ENCODE measurements around the gene ARRB1. TPM values are rescaled to one million over a fixed set of nuclear protein-coding genes. Genes with fewer than 3 reads are reported as not detected.

The ARRB1 gene
- total and polyA plus RNA-seq, 4 experiments from 2014 or later, result 6.6 to 47.5 (median 26.4) TPM

DNA sequence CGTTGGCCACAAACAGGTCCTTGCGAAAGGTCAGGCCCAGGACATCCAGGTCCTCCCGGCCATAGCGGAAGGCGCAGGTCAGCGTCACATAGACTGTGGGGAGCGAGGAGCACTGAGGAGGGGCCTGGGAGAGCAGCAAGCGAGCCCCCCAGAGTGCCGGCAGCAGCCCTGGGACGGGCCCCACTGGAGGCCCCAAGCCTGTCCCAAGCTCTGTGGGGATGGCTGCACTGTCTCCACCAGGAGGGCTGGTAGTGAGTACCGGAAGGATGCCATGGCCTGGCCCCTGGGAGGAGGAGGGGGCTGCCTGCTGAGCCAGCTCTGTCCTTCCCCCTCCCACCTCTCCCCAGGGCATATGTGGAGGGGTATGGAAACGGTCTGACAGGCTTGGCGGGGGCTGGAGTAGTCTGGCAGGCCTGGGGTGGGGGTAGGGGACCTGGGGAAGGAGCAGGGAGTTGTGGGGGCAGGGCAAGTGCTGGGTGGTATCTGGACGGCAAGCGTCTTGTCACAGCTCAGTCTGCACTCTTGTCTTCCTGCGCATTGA, 68.0 kb downstream of the ARRB1 start:
- H3K36me3 Mint-ChIP-seq, result peaks cover 13 to 62% of the 10 kb centered on the region in 2 donors
- H3K27me3 Mint-ChIP-seq, result no peaks in the 10 kb centered on the region
- DNase-seq, result no peak
- CTCF ChIA-PET (ENCODE audit: partially characterized antibody), result interaction anchor here (5.3 to 17.0 kb wide), 2 partner anchors 13 to 102 kb away, joined by 47 to 614 read pairs; no protein-coding TSS in a partner anchor
- peaks cover 0 to 1% (median 0%) of the 10 kb centered on the region in 8 donors for H3K9me3 Mint-ChIP-seq
- Histone ChIP-seq H3K27ac (ENCODE audit: low read depth, low read length) (no peak overlapping the region), H3K9me3 (ENCODE audit: control insufficient read depth in 1 of 2, low read length in 2 of 2) (no peaks in the 10 kb centered on the region), H3K4me1 (ENCODE audit: insufficient read depth, low read length) (peaks cover 8% of the 10 kb centered on the region), H3K4me3 (ENCODE audit: low read length in 2 of 2) (no peak overlapping the region), H3K27me3 (ENCODE audit: insufficient read depth, low read length) (no peaks in the 10 kb centered on the region), H3K36me3 (ENCODE audit: insufficient read depth, low read length) (peaks cover 19% of the 10 kb centered on the region)
- no peak overlapping the region for H3K4me3 Mint-ChIP-seq
- intact Hi-C loops (cut with micrococcal nuclease), result no loop called here
- POLR2A ChIA-PET (ENCODE audit: partially characterized antibody), result no interaction called here
- H3K27ac Mint-ChIP-seq, result peak overlapping the region in 1 of 7 donors; percentile 12
- peaks cover 9 to 23% (median 15%) of the 10 kb centered on the region in 4 donors for H3K4me1 Mint-ChIP-seq

DNA sequence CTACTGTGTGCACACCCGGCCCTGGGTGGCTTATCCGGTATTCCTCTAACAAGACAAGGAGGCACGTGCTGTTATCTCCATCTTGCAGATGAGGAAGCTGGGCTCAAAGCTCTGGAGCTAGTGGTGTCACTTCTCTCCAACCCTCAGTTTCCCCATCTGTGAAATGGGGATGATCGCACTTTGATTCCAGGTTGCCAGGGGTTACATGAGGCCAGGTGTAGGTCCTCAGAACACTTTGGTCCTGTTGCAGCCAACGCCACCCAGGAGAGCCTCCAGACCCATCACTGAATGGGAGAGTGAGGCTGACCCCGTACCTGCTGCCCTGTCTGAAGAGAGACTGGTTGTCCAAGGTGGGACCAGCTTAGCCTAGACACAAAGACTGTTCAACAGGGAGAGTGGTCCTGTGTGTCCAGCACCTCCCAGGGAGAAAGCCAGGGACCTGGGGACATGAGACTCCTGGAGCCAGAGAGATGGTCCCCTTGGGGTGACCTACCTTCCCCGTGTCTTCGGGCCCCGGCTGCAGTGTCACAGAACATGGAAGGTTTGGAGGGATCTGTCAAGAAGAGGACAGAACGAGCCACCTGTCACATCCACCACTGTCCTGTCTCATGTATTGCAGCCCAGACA, 69.9 kb downstream of the ARRB1 start:
- Histone ChIP-seq H3K27ac (ENCODE audit: low read depth, low read length) (no peak overlapping the region), H3K4me3 (ENCODE audit: low read length in 2 of 2) (no peak overlapping the region), H3K4me1 (ENCODE audit: insufficient read depth, low read length) (peaks cover 23% of the 10 kb centered on the region), H3K9me3 (ENCODE audit: control insufficient read depth in 1 of 2, low read length in 2 of 2) (no peaks in the 10 kb centered on the region), H3K36me3 (ENCODE audit: insufficient read depth, low read length) (peaks cover 23% of the 10 kb centered on the region), H3K27me3 (ENCODE audit: insufficient read depth, low read length) (no peaks in the 10 kb centered on the region)
- Mint-ChIP-seq H3K27me3 (no peaks in the 10 kb centered on the region), H3K4me1 (peaks cover 21 to 36% (median 29%) of the 10 kb centered on the region in 4 donors), H3K9me3 (peaks cover 0 to 1% (median 0%) of the 10 kb centered on the region in 8 donors), H3K36me3 (peaks cover 17 to 62% of the 10 kb centered on the region in 2 donors), H3K4me3 (no peak overlapping the region), H3K27ac (peak overlapping the region in 4 of 7 donors; percentile 22 to 65 (median 30))
- ChIA-PET POLR2A (ENCODE audit: partially characterized antibody) (interaction anchor here (9.1 kb wide), 1 partner anchor 102 kb away, joined by 118 read pairs; no protein-coding TSS in a partner anchor), CTCF (ENCODE audit: partially characterized antibody) (interaction anchor here (1.2 to 17.0 kb wide), 12 partner anchors 11 to 139 kb away, joined by 5 to 614 read pairs (median 17); partner anchors contain the start of genes ARRB1 and TPBGL)
- DNase-seq, result no peak
- intact Hi-C loops (cut with micrococcal nuclease), result no loop called here

DNA sequence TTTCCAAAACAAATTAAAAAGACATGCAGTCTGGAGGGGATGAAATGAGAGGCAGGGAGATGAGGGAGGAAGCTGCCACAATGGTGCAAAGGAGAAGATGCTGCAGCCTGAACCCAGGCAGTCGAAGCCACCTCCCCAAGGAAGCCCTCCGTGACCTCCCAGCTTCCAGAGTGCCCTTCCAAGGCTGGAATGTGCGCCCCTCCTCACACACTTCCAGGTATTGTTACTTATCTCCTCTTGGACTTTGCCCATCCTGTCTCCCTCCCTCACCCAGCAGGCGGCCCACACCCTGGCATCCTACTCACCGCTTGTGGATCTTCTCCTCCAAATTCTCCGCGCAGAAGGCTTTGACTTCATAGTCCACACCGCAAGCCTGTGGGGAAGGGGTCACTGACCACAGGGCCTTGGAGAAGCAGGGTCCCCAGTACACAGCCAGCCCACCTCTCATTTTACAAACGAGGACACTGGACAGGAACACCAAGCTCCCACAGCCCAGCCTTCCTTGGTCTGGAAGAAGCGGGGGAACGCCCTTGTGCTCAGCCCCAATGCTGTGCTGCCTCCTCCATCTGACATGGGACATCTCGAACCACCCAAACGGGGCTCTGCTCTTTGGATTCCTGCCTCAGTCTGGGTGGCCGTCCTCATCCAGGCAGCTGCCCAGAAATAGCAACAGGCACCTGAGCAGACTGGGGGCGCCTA, 70.5 kb downstream of the ARRB1 start:
- Histone ChIP-seq H3K9me3 (ENCODE audit: control insufficient read depth in 1 of 2, low read length in 2 of 2) (no peaks in the 10 kb centered on the region), H3K27ac (ENCODE audit: low read depth, low read length) (no peak overlapping the region), H3K27me3 (ENCODE audit: insufficient read depth, low read length) (no peaks in the 10 kb centered on the region), H3K36me3 (ENCODE audit: insufficient read depth, low read length) (peaks cover 23% of the 10 kb centered on the region), H3K4me3 (ENCODE audit: low read length in 2 of 2) (no peak overlapping the region), H3K4me1 (ENCODE audit: insufficient read depth, low read length) (peaks cover 30% of the 10 kb centered on the region)
- intact Hi-C loops (cut with micrococcal nuclease), result loop anchor here (1.0 kb wide), 2 partner anchors 47 to 103 kb away; no protein-coding TSS in a partner anchor
- H3K36me3 Mint-ChIP-seq, result peaks cover 17 to 61% of the 10 kb centered on the region in 2 donors
- no peak for DNase-seq
- H3K4me1 Mint-ChIP-seq, result peaks cover 26 to 43% (median 36%) of the 10 kb centered on the region in 4 donors
- H3K4me3 Mint-ChIP-seq, result no peak overlapping the region
- no peaks in the 10 kb centered on the region for H3K27me3 Mint-ChIP-seq
- H3K9me3 Mint-ChIP-seq, result peaks cover 0 to 1% (median 0%) of the 10 kb centered on the region in 8 donors
- CTCF ChIA-PET (ENCODE audit: partially characterized antibody), result interaction anchor here (0.7 to 17.0 kb wide), 26 partner anchors 8 to 250 kb away, joined by 3 to 614 read pairs (median 10); partner anchors contain the start of genes ARRB1 and TPBGL
- peak overlapping the region in 6 of 7 donors; percentile 17 to 78 (median 68) for H3K27ac Mint-ChIP-seq
- POLR2A ChIA-PET (ENCODE audit: partially characterized antibody), result interaction anchor here (1.1 to 9.1 kb wide), 6 partner anchors 48 to 103 kb away, joined by 4 to 118 read pairs (median 6); no protein-coding TSS in a partner anchor

DNA sequence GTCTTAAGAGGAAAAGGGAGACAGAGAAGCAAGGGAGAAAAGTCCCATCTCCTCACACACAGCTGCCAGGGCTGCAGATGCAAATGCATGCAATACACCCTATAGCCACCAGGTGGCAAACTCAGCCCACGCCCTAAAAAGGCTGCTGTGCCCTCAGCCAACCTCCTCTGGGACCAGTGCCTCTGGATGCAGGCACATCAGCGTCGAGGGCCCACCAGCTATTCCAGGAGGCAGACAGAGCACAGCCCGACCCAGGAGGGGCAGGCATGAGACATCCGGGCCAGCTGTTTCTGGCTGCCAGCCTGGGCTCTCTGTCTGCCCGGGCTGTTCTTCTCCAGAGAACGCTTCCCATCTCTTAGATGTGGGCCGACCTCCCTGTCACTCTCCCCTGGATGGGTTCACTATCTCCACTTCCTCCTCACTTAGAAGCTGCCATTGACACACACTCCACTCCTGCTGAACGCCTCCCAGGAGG, 71.2 kb downstream of the ARRB1 start:
- DNase-seq, result peak; percentile 57 to 74 (median 69)
- H3K27ac ChIP-seq (ENCODE audit: low read depth, low read length), result no peak overlapping the region
- Mint-ChIP-seq H3K36me3 (peaks cover 20 to 63% of the 10 kb centered on the region in 2 donors), H3K4me3 (peak overlapping the region in 2 of 8 donors; percentile 53 to 54), H3K27me3 (no peaks in the 10 kb centered on the region), H3K4me1 (peaks cover 33 to 50% (median 43%) of the 10 kb centered on the region in 4 donors), H3K9me3 (peaks cover 0 to 1% (median 0%) of the 10 kb centered on the region in 8 donors), H3K27ac (peak overlapping the region; percentile 68 to 95 (median 91))
- H3K4me3 ChIP-seq (ENCODE audit: low read length in 2 of 2), result no peak overlapping the region
- H3K27me3 ChIP-seq (ENCODE audit: insufficient read depth, low read length), result no peaks in the 10 kb centered on the region
- H3K9me3 ChIP-seq (ENCODE audit: control insufficient read depth in 1 of 2, low read length in 2 of 2), result no peaks in the 10 kb centered on the region
- H3K36me3 ChIP-seq (ENCODE audit: insufficient read depth, low read length), result peaks cover 23% of the 10 kb centered on the region
- peaks cover 37% of the 10 kb centered on the region for H3K4me1 ChIP-seq (ENCODE audit: insufficient read depth, low read length)
- POLR2A ChIA-PET (ENCODE audit: partially characterized antibody), result interaction anchor here (0.6 to 9.1 kb wide), 11 partner anchors 46 to 292 kb away, joined by 3 to 118 read pairs (median 4); no protein-coding TSS in a partner anchor
- CTCF ChIA-PET (ENCODE audit: partially characterized antibody), result interaction anchor here (0.7 to 17.0 kb wide), 35 partner anchors 9 to 258 kb away, joined by 3 to 614 read pairs (median 6); partner anchors contain the start of genes ARRB1 and TPBGL
- intact Hi-C loops (cut with micrococcal nuclease), result loop anchor here (1.0 kb wide), 2 partner anchors 48 to 104 kb away; no protein-coding TSS in a partner anchor

DNA sequence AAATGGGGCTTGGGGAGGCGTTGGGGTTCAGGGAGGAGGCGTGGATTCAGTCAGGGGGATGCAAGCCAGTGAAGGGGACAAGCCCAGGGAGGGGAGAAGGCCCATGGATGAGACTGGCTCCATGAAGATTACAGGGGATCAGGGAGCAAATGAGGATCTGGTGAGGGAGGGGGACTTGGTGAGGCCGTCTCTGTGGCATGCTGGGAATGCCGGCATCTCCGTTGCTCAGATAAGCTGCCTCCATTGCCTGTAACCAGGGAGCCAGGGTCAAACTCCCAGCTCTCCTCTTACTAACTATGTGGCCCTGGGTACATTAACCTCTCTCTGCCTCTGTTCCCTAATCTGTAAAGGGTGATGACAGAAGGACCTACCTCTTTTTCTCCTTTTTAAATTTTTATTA, 72.2 kb downstream of the ARRB1 start:
- Mint-ChIP-seq H3K4me3 (no peak overlapping the region), H3K27me3 (no peaks in the 10 kb centered on the region)

DNA sequence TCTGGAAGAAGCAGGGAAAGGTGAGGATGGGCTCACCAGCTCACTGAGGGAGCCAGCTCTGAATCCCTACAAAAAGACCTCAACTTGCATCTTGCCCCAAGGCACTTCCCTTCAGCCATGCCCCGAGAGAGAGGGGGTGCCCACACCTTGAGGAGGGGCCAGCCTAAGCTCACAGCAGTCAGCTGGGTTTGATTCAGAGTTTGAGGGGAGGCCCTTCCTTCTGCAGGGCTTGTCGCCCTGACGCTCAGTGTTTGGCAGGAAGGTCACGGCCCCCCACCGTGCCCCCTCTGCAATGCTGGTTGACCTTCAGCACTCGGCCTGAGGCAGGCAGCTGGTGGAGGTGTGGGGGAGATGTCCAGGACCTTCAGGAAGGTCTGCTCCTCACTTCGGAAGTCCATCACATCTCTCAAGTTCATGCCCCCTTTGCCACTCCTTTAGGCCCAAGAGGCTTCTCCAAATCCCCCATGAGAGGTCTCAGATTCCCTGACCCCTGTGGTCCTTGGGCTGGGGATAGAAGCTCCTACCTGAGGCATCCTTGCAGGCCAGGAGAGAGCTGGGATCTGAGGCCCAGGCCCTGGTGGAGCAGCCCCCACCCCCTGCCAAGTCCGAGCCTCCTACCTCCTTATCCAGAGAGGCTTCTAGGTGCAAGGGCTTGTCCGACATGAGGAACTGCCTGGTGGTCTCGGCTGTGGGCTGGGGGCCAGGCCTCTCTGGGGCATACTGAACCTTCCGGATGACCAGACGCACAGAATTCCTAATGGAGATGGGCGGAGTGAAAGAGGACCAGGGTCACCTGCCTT, 73.3 kb downstream of the ARRB1 start:
- Histone ChIP-seq H3K27me3 (ENCODE audit: insufficient read depth, low read length) (no peaks in the 10 kb centered on the region), H3K4me1 (ENCODE audit: insufficient read depth, low read length) (peaks cover 57% of the 10 kb centered on the region), H3K27ac (ENCODE audit: low read depth, low read length) (peak overlapping the region; percentile 56), H3K9me3 (ENCODE audit: control insufficient read depth in 1 of 2, low read length in 2 of 2) (no peaks in the 10 kb centered on the region), H3K4me3 (ENCODE audit: low read length in 2 of 2) (no peak overlapping the region), H3K36me3 (ENCODE audit: insufficient read depth, low read length) (peaks cover 23% of the 10 kb centered on the region)
- ChIA-PET CTCF (ENCODE audit: partially characterized antibody) (interaction anchor here (1.2 to 17.0 kb wide), 11 partner anchors 7 to 253 kb away, joined by 3 to 614 read pairs (median 19); partner anchors contain the start of gene TPBGL), POLR2A (ENCODE audit: partially characterized antibody) (interaction anchor here (3.7 to 9.1 kb wide), 3 partner anchors 15 to 106 kb away, joined by 62 to 118 read pairs (median 70); partner anchors contain the start of gene ARRB1)
- peaks cover 0 to 1% (median 0%) of the 10 kb centered on the region in 8 donors for H3K9me3 Mint-ChIP-seq
- intact Hi-C loops (cut with micrococcal nuclease), result loop anchor here (5.0 kb wide), 1 partner anchor 36 kb away; the partner anchor contains the start of gene TPBGL
- no peaks in the 10 kb centered on the region for H3K27me3 Mint-ChIP-seq
- peak overlapping the region; percentile 92 to 99 (median 97) for H3K27ac Mint-ChIP-seq
- H3K36me3 Mint-ChIP-seq, result peaks cover 22 to 56% of the 10 kb centered on the region in 2 donors
- H3K4me3 Mint-ChIP-seq, result no peak overlapping the region
- DNase-seq, result no peak
- peaks cover 42 to 64% (median 53%) of the 10 kb centered on the region in 4 donors for H3K4me1 Mint-ChIP-seq

More for the DNA sequence above, 72.2 kb downstream of the ARRB1 start:
- ChIA-PET CTCF (ENCODE audit: partially characterized antibody) (interaction anchor here (0.7 to 17.0 kb wide), 28 partner anchors 8 to 259 kb away, joined by 3 to 614 read pairs (median 10); partner anchors contain the start of genes ARRB1 and TPBGL), POLR2A (ENCODE audit: partially characterized antibody) (interaction anchor here (0.6 to 9.1 kb wide), 8 partner anchors 54 to 289 kb away, joined by 3 to 118 read pairs (median 4); no protein-coding TSS in a partner anchor)
- H3K27ac ChIP-seq (ENCODE audit: low read depth, low read length), result no peak overlapping the region
- H3K4me1 ChIP-seq (ENCODE audit: insufficient read depth, low read length), result peaks cover 46% of the 10 kb centered on the region
- Mint-ChIP-seq H3K27ac (peak overlapping the region in 6 of 7 donors; percentile 77 to 93 (median 90)), H3K36me3 (peaks cover 20 to 58% of the 10 kb centered on the region in 2 donors), H3K4me1 (peaks cover 33 to 54% (median 45%) of the 10 kb centered on the region in 4 donors), H3K9me3 (peaks cover 0 to 1% (median 0%) of the 10 kb centered on the region in 8 donors)
- intact Hi-C loops (cut with micrococcal nuclease), result loop anchor here (5.0 kb wide), 1 partner anchor 37 kb away; the partner anchor contains the start of gene TPBGL
- no peaks in the 10 kb centered on the region for H3K9me3 ChIP-seq (ENCODE audit: control insufficient read depth in 1 of 2, low read length in 2 of 2)
- H3K4me3 ChIP-seq (ENCODE audit: low read length in 2 of 2), result no peak overlapping the region
- H3K27me3 ChIP-seq (ENCODE audit: insufficient read depth, low read length), result no peaks in the 10 kb centered on the region
- H3K36me3 ChIP-seq (ENCODE audit: insufficient read depth, low read length), result peaks cover 23% of the 10 kb centered on the region
- no peak for DNase-seq
